HepG2 (cell line): ENCODE results near the gene CD81. TPM values are rescaled to one million over a fixed set of nuclear protein-coding genes. Genes with fewer than 3 reads are reported as not detected.

Experiments
- ATAC-seq: fragments of 200-7000 bp; cut with Tn5 transposase; 3 replicates; pipeline ENCODE4 v1.9.1; 2020; ENCODE audit warnings: mild to moderate bottlenecking, moderate library complexity
- BruUV-seq: library from RNA; stranded (reverse); fragments of 400-500 nt; replicated peaks from 2 replicates; lab custom pipeline; 2021; lab: Mats Ljungman, UMichigan
- CTCF ChIA-PET: fragments of 300-600 bp; formaldehyde crosslinking; extraction: SDS; loops from one replicate; lab custom pipeline; 2021; ENCODE audit warnings: low total read pairs, inconsistent platforms, low intra/inter-chr PET ratio; lab: Yijun Ruan, JAX
- POLR2A ChIA-PET: fragments of 350-600 bp; sonication (Branson Sonifier 250); formaldehyde crosslinking; loops from one replicate; lab custom pipeline; 2020; ENCODE audit warnings: antibody characterized with exemption, inconsistent platforms; lab: Yijun Ruan, JAX
- DNase-seq: peaks from one replicate; pipeline ENCODE4 v3.0.0-alpha.2; 2015; ENCODE audit warnings: low spot score
- FAIRE-seq: peaks from 3 replicates; lab custom pipeline; 2011; peaks lifted over from hg19 to GRCh38; lab: Jason Lieb, UNC
- H2AFZ ChIP-seq: one replicate; pipeline ENCODE4 v1.6.1; 2011; ENCODE audit warnings: low read length, inconsistent platforms
- H3K27ac ChIP-seq: fragments of 300-600 bp; 3 replicates; pipeline ENCODE4 v1.8.0; 2011; ENCODE audit warnings: mixed run types, mild to moderate bottlenecking, mixed read lengths, low read length, inconsistent platforms; ENCODE audit not compliant: insufficient read depth; ENCODE audit errors: extremely low read length
- H3K27me3 ChIP-seq, 2 experiments: fragments of 200-600 bp in 1 of 2; 2 replicates in 1 of 2; 3 replicates in 1 of 2; pipeline versions ENCODE4 v1.6.0 to v1.8.0; 2011; ENCODE audit warnings: low read length in 2 of 2, mild to moderate bottlenecking in 2 of 2, moderate library complexity in 2 of 2, inconsistent platforms in 1 of 2; ENCODE audit not compliant: insufficient read depth in 2 of 2, control insufficient read depth in 1 of 2
- H3K36me3 ChIP-seq, 2 experiments: fragments of 200-600 bp in 1 of 2; replicated peaks in 1 of 2; 2 replicates in 1 of 2; 3 replicates in 1 of 2; pipeline versions ENCODE4 v1.5.1 to v1.8.0; 2011; ENCODE audit warnings: low read length in 2 of 2, inconsistent platforms in 1 of 2; ENCODE audit not compliant: insufficient read depth in 2 of 2, control insufficient read depth in 1 of 2
- H3K4me1 ChIP-seq: 2 replicates; pipeline ENCODE4 v1.5.1; 2012; ENCODE audit warnings: low read length, inconsistent platforms; ENCODE audit not compliant: insufficient read depth
- H3K4me2 ChIP-seq: 2 replicates; pipeline ENCODE4 v1.6.0; 2011; ENCODE audit warnings: low read depth, low read length, inconsistent platforms
- H3K4me3 ChIP-seq, 3 experiments: fragments of 200-600 bp in 1 of 3; sonication (generic), shearing (Covaris generic) in 1 of 3; replicated peaks in 1 of 3; 2 replicates each; pipeline ENCODE4 v1.5.1; 2011 to 2016; ENCODE audit warnings: low read length in 3 of 3, inconsistent platforms in 2 of 3, low read depth in 2 of 3, mild to moderate bottlenecking in 2 of 3, control low read depth in 1 of 3, mixed read lengths in 1 of 3; ENCODE audit not compliant: insufficient read depth in 1 of 3
- H3K79me2 ChIP-seq: one replicate; pipeline ENCODE4 v1.6.1; 2011; ENCODE audit warnings: low read length, inconsistent platforms; ENCODE audit not compliant: insufficient read depth
- H3K9ac ChIP-seq: 2 replicates; pipeline ENCODE4 v1.6.0; 2011; ENCODE audit warnings: mild to moderate bottlenecking, low read depth, low read length, inconsistent platforms; ENCODE audit not compliant: insufficient read depth
- H3K9me3 ChIP-seq: 2 replicates; pipeline ENCODE4 v1.5.1; 2012; ENCODE audit warnings: mild to moderate bottlenecking, low read length
- H4K20me1 ChIP-seq: 2 replicates; pipeline ENCODE4 v1.6.0; 2011; ENCODE audit warnings: inconsistent platforms, mild to moderate bottlenecking, low read length, moderate library complexity; ENCODE audit not compliant: insufficient read depth
- KDM4B ChIP-seq: sonication (generic); formaldehyde crosslinking; IDR thresholded peaks from 2 replicates; pipeline ENCODE4 v1.4.0; 2020; ENCODE audit warnings: missing genetic modification reagents
- MNT ChIP-seq: fragments of 450-650 bp; IDR thresholded peaks from 2 replicates; pipeline ENCODE4 v1.6.1; 2016
- ZNF256 ChIP-seq: sonication (generic); formaldehyde crosslinking; conservative IDR thresholded peaks from 2 replicates; pipeline ENCODE4 v1.4.0; 2020; ENCODE audit warnings: missing genetic modification reagents
- whole genome bisulfite sequencing: methylation state at CpG from one replicate; pipeline ENCODE4 v1.1.6; 2017; ENCODE audit warnings: low lambda C conversion rate; 5-methylcytosine and 5-hydroxymethylcytosine counted together
- in situ Hi-C: cut with HindIII; loops from 2 replicates; pipeline ENCODE4 v1.10.0; 2017; ENCODE audit warnings: low pct_unique_long_range_greater_than_20kb; ENCODE audit not compliant: extremely low pct_ligation_motif_present
- intact Hi-C: fragments of 100-400 bp; cut with micrococcal nuclease; formaldehyde crosslinking; loops from one replicate; pipeline ENCODE4 v1.10.0; 2022; ENCODE audit not compliant: unreplicated experiment
- polyA plus RNA-seq, 8 experiments: library from polyadenylated mRNA; depleted of rRNA in 3 of 8; stranded (reverse) in 7 of 8; unstranded in 1 of 8; fragments of >200 nt; fragmentation: Illumina TruSeq in 4 of 8; extraction: Trizol in 4 of 8; gene quantifications; 2 replicates each; pipeline versions ENCODE4 v1.2.1 to v1.2.3, GENCODE V29; 2011 to 2016; ENCODE audit warnings: low read depth in 4 of 8, missing spikeins in 1 of 8, mixed read lengths in 1 of 8; ENCODE audit not compliant: insufficient read depth in 1 of 8
- total RNA-seq, 5 experiments: library from RNA; depleted of rRNA; stranded (reverse); fragments of >200 nt; fragmentation: Illumina TruSeq; extraction: Trizol; gene quantifications; 2 replicates each; pipeline ENCODE4 v1.2.3, GENCODE V29; 2016; ENCODE audit warnings: low read depth in 1 of 5
- TF ChIP-seq, protein P1 (sequence below), 2 experiments: fragments of 450-650 bp in 1 of 2; sonication (generic) in 1 of 2; formaldehyde crosslinking; IDR thresholded peaks; 2 replicates each; pipeline versions ENCODE4 v1.5.0 to v1.8.0; 2020 to 2022; ENCODE audit warnings: mild to moderate bottlenecking in 1 of 2, missing genetic modification reagents in 1 of 2
- TF ChIP-seq, protein P2 (sequence below): IDR thresholded peaks from 2 replicates; pipeline ENCODE4 v1.6.1; 2016; ENCODE audit warnings: missing compliant biosample characterization, missing genetic modification reagents, borderline replicate concordance

CD81 gene
- total and polyA plus RNA-seq, 2 of the 13 experiments (the other 11 are each of a cell fraction or from before 2014, with no cell fraction given), result not detected

DNA sequence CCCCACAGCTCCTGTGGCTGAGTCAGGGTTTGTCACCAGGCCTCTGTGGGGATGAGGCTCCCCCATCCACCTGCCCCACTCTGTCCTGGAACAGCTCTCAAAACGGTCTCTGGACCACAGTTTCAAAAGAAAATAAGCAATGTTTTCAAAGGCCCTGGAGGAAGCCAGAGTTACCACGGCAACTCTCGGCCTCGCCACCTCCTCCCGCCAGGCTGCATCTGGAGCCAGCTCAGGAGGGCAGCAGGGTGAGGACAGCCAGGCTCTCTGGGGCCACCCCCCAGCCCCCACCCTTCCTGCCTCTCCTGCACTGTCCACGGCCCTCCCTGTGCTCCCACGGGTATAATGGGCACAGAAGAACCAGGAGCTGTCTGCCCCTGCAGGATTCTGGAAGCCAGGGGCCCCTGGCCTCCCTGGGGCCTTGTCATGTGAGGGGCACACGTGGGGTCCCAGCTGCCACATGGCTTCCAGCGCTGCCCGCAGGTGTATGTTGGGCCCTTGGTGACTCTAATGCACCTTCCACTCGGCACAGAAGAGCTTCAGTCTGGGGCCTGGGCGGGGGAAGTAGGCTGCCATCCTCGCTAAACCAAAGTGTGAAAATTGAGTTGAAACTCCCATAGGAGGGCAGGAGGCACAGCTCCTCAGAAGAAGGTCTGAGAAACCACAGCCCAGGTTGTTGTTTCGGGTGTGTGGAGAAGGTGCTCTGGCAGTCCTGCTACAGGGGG, 10.3 kb downstream of the CD81 start:
- intact Hi-C loops (no loop called here), in situ Hi-C loops (no loop called here)
- no peak overlapping the region for H3K4me2 ChIP-seq
- 3% methylated on average over 13 of the region's 14 CpGs for WGBS
- no peak overlapping the region for H3K9ac ChIP-seq
- no peaks in the 10 kb centered on the region for H4K20me1 ChIP-seq
- CTCF ChIA-PET, result no interaction called here
- BruUV-seq, result no TSS peak
- TF ChIP-seq, protein P1, sequence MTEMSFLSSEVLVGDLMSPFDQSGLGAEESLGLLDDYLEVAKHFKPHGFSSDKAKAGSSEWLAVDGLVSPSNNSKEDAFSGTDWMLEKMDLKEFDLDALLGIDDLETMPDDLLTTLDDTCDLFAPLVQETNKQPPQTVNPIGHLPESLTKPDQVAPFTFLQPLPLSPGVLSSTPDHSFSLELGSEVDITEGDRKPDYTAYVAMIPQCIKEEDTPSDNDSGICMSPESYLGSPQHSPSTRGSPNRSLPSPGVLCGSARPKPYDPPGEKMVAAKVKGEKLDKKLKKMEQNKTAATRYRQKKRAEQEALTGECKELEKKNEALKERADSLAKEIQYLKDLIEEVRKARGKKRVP (CRISPR knock-in tag; IDR thresholded peaks at IDR 0.05), result no peak
- peak; percentile 15; the same call in 1 of the 2 replicates for TF ChIP-seq MNT
- TF ChIP-seq, protein P2, sequence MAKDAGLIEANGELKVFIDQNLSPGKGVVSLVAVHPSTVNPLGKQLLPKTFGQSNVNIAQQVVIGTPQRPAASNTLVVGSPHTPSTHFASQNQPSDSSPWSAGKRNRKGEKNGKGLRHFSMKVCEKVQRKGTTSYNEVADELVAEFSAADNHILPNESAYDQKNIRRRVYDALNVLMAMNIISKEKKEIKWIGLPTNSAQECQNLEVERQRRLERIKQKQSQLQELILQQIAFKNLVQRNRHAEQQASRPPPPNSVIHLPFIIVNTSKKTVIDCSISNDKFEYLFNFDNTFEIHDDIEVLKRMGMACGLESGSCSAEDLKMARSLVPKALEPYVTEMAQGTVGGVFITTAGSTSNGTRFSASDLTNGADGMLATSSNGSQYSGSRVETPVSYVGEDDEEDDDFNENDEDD (CRISPR knock-in tag), result no peak
- no peak for TF ChIP-seq KDM4B (CRISPR knock-in tag)
- TF ChIP-seq ZNF256 (CRISPR knock-in tag), result no peak
- ATAC-seq (no peak), FAIRE-seq (no peak), DNase-seq (no peak)
- H3K27me3 ChIP-seq, result peaks cover 13 to 69% of the 10 kb centered on the region in 2 experiments; a peak in 4 of 5 replicates
- no peaks in the 10 kb centered on the region for H3K36me3 ChIP-seq
- no peak overlapping the region for H2AFZ ChIP-seq
- H3K4me1 ChIP-seq, result no peaks in the 10 kb centered on the region
- no peak overlapping the region for H3K27ac ChIP-seq
- POLR2A ChIA-PET, result interaction anchor here (1.1 kb wide), 1 partner anchor 12 kb away, joined by 3 read pairs; no protein-coding TSS in a partner anchor
- H3K79me2 ChIP-seq, result no peaks in the 10 kb centered on the region
- H3K4me3 ChIP-seq, result no peak overlapping the region
- H3K9me3 ChIP-seq, result no peaks in the 10 kb centered on the region
